GM10248 (cell line): ENCODE results near the gene NDUFAF7.
A peak's percentile ranks its signal among the peaks of the same experiment; 100 is the strongest.
"Not testable (repeated sequence)": the region's sequence is repeated elsewhere in the genome, so short reads cannot be mapped to it uniquely, and the experiment has no call there.

Experiments
- CTCF ChIA-PET: fragments of 300-600 bp; sonication (Branson Sonifier 250); formaldehyde crosslinking; extraction: SDS; loops from one replicate; lab custom pipeline; 2021; ENCODE audit warnings: antibody characterized with exemption; lab: Yijun Ruan, JAX
- POLR2A ChIA-PET: fragments of 350-650 bp; sonication (Branson Sonifier 250); formaldehyde crosslinking; extraction: SDS; loops from one replicate; lab custom pipeline; 2020; ENCODE audit warnings: antibody characterized with exemption; lab: Yijun Ruan, JAX
- DNase-seq: peaks from one replicate; pipeline ENCODE4 v3.0.0; 2012; ENCODE audit errors: extremely low spot score
- TF ChIP-seq, protein P1 (sequence below): IDR thresholded peaks from 2 replicates; pipeline ENCODE4 v1.5.1; 2012; ENCODE audit warnings: mild to moderate bottlenecking, low read depth; ENCODE audit errors: extremely low read depth, missing control alignments, control extremely low read depth

The NDUFAF7 gene

DNA sequence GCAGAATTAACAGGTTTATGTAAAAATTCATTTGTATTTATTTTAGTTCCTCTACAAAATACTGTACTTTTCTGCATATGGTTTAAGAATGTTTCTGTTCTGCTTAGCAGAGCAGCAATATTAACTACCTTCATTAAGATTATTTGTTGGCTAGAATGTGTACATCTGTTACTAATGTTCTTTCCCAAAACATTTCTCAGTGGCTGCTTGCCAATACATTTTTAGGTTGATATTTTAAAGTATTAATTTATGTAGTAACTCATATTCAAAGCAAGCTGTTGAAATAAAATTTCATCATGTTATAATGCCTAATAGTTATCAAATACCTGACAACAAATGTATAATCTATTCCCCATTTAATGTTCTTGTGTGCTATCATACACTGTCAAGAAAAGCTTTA lies 52.9 kb downstream of the NDUFAF7 start:
- no peak for DNase-seq
- TF ChIP-seq, protein P1, sequence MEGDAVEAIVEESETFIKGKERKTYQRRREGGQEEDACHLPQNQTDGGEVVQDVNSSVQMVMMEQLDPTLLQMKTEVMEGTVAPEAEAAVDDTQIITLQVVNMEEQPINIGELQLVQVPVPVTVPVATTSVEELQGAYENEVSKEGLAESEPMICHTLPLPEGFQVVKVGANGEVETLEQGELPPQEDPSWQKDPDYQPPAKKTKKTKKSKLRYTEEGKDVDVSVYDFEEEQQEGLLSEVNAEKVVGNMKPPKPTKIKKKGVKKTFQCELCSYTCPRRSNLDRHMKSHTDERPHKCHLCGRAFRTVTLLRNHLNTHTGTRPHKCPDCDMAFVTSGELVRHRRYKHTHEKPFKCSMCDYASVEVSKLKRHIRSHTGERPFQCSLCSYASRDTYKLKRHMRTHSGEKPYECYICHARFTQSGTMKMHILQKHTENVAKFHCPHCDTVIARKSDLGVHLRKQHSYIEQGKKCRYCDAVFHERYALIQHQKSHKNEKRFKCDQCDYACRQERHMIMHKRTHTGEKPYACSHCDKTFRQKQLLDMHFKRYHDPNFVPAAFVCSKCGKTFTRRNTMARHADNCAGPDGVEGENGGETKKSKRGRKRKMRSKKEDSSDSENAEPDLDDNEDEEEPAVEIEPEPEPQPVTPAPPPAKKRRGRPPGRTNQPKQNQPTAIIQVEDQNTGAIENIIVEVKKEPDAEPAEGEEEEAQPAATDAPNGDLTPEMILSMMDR = no peak
- ChIA-PET CTCF (interaction anchor here (1.3 to 2.2 kb wide), 2 partner anchors 9 to 19 kb away, joined by 4 to 7 read pairs; no protein-coding TSS in a partner anchor), POLR2A (no interaction called here)

DNA sequence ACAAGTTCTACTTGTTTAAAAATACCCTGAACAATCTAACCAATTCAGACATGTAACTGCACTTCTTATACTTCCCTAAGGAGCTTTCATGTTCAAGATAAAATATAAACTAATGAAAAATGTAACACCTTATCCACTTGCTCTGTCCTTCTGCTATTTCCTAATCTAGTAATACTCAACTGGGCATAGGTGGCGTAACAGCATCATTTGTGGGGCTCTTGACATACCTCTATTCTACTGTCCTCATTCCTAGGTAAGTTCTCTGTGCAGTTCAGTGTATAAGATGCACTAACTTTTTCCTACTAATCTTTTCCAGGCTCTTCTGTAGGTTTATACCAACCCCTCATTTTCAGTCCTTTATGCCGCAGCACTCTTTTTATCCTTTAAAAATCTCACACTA lies 56.5 kb downstream of the NDUFAF7 start:
- POLR2A ChIA-PET = no interaction called here
- peak; percentile 20 for DNase-seq
- CTCF ChIA-PET = interaction anchor here (0.9 to 2.4 kb wide), 3 partner anchors 30 to 590 kb away, joined by 3 to 5 read pairs (median 4); no protein-coding TSS in a partner anchor

DNA sequence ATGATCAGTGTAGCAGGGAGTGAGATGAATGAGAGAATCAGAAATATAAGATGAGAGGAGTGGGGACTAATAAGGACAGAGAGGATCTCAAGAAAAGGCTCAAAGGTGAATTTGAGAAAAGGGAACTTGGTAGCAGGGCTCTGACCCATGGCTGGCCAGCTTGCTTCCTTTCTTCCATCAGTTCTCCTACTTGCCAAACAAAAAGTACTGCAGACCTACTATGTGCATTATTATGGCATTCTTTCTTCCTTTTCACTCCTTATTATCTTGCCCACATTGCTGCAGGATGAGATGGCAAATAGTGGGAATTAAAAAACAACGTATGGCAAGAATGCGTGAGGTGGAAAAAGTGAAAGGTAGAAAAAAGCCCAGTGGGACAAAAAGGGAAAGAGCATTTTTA lies 60.2 kb downstream of the NDUFAF7 start:
- ChIA-PET POLR2A (no interaction called here), CTCF (interaction anchor here (0.9 kb wide), 1 partner anchor 24 kb away, joined by 3 read pairs; no protein-coding TSS in a partner anchor)
- DNase-seq = no peak
- TF ChIP-seq, protein P1 = no peak

More for the DNA sequence above, 56.5 kb downstream of the NDUFAF7 start:
- TF ChIP-seq, protein P1 = peak; percentile 44

DNA sequence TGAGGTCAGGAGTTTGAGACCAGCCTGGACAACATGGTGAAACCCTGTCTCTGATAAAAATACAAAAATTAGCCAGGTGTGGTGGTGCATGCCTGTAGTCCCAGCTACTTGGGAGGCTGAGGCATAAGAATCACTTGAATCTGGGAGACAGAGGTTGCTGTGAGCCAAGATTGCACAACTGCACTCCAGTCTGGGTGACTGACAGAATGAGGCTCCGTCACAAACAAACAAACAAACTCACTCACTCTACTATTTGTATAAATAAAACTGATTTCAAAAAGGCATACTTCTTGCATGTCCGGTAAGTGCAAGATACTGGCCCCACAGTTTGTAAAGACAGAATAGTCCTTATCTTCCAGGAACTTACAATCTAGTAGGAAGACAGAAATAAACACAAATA lies 63.4 kb downstream of the NDUFAF7 start:
- DNase-seq, CTCF ChIA-PET: not testable (repeated sequence)

DNA sequence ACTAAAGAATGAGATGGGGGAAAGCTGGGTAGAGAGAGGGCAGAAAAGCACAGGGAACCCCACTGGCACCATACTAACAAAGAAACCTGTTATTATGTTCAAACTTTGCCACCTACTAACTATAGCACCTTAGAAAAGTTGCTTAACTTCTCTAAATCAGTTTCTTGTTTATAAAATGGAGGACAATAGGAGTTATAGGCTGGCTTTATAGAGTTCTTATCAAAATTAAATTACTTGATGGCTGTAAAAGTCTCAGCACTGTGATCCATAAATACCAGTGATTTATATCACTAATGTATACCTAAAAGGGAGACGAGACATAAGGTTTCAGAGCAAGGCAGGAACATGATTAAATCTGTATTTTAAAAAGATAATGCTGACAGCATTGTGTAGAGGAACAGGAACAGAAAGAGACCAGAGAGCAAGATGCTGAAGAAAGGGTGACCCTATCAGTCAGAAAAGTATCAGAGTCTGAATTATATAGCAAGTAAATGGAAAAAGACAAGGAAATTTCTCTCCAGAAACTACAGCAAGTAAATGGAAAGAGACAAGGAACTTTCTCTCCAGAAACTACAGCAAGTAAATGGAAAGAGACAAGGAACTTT lies 64.1 kb downstream of the NDUFAF7 start:
- ChIA-PET POLR2A (no interaction called here), CTCF (no interaction called here)
- TF ChIP-seq, protein P1 = no peak
- DNase-seq = no peak

More for the DNA sequence above, 63.4 kb downstream of the NDUFAF7 start:
- POLR2A ChIA-PET = not testable (repeated sequence)

DNA sequence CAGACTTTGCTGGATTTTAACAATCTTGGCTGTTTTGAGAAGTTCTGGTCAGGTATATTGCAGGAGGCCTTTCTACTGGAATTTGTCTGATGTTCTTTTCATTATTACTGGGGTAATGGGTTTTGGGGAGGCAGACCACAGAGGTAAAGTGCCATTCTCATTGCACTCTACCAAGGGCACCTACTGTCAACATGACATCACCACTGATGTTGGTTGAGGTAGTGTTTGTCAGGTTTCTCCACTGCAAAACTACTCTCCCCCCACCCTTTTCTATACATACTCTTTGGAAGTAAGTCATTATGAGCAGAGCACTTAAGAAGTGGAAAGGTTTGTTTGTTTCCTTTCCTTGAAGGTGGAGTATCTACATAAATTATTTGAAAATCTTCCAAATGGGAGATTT lies 66.2 kb downstream of the NDUFAF7 start:
- no peak for DNase-seq
- ChIA-PET POLR2A (no interaction called here), CTCF (no interaction called here)
- TF ChIP-seq, protein P1 = no peak
